ENCODE results near the gene FAM177B.

Gene FAM177B

DNA sequence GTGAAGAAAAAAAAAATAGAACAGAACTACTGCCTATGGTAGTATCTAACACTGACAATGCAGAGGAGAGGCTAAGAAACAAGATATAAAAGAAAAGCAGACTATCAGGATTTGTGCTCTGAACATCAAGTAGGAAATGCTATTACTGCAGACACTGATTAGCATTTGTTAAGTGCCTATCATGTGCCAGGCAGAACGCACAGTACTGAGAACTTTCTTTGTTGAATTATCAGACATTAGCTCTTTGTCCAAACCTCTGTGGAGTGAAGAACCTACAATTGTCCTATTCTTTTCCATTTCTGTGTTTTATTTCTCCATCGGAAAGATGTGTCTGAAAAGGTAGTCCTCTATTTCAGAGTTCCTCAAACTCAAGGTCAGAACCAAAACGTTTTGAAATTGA is 47.4 kb downstream of the FAM177B start:
- Histone ChIP-seq H3K4me3 (ENCODE audit: low read depth, low read length) (no peak overlapping the region), H3K36me3 (no peaks in the 10 kb centered on the region), H3K27ac (no peak overlapping the region), H3K9me3 (ENCODE audit: severe bottlenecking) (no peaks in the 10 kb centered on the region), H3K27me3 (ENCODE audit: insufficient read depth, low read depth, severe bottlenecking) (no peaks in the 10 kb centered on the region)
- TF ChIP-seq, protein P1, sequence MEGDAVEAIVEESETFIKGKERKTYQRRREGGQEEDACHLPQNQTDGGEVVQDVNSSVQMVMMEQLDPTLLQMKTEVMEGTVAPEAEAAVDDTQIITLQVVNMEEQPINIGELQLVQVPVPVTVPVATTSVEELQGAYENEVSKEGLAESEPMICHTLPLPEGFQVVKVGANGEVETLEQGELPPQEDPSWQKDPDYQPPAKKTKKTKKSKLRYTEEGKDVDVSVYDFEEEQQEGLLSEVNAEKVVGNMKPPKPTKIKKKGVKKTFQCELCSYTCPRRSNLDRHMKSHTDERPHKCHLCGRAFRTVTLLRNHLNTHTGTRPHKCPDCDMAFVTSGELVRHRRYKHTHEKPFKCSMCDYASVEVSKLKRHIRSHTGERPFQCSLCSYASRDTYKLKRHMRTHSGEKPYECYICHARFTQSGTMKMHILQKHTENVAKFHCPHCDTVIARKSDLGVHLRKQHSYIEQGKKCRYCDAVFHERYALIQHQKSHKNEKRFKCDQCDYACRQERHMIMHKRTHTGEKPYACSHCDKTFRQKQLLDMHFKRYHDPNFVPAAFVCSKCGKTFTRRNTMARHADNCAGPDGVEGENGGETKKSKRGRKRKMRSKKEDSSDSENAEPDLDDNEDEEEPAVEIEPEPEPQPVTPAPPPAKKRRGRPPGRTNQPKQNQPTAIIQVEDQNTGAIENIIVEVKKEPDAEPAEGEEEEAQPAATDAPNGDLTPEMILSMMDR (IDR thresholded peaks at IDR 0.05; ENCODE audit: low read depth, low read length): no peak
- no peak for DNase-seq

DNA sequence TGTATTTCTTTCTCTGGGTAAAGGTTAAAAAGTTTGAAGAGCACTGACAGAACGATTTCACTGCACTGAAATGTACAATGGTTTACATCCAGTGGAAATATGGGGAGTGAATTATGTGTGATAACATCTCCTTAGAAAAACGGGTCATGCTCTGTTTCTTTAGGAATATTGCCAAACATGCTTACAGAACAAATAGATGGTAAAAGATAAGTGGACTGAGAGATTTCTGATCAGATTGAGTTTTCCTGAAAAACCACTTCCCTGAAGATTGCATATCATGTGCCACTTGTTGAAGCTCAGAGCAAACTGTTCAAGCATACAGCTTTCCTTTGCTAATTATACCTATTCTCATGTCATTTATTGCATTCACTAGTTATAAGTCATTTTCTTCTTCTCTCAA is 47.9 kb downstream of the FAM177B start:
- TF ChIP-seq, protein P1 (IDR thresholded peaks at IDR 0.05; ENCODE audit: low read depth, low read length): no peak
- no peak overlapping the region for H3K27ac ChIP-seq
- H3K36me3 ChIP-seq: no peaks in the 10 kb centered on the region
- H3K9me3 ChIP-seq (ENCODE audit: severe bottlenecking): no peaks in the 10 kb centered on the region
- H3K27me3 ChIP-seq (ENCODE audit: insufficient read depth, low read depth, severe bottlenecking): no peaks in the 10 kb centered on the region
- no peak overlapping the region for H3K4me3 ChIP-seq (ENCODE audit: low read depth, low read length)
- DNase-seq: no peak

DNA sequence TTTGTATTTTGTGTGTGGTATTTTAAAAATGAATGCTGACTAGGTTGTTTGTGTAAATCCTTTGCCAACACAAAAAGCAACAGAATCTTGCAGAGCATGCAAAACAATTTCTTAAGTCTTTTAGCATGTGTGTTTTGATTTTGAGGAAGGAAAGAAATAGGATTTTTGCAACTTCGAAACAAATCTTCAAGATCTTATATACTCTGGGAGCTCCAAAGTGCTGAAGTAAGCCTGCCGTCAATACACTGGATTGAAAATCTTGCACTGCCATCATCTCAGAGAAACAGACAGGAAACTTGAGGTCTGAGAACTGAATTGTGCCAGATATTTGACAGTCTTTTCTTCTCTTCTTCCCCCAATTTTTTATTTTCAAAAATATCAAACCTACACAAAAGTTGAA is 48.5 kb downstream of the FAM177B start:
- Histone ChIP-seq H3K27me3 (ENCODE audit: insufficient read depth, low read depth, severe bottlenecking) (no peaks in the 10 kb centered on the region), H3K36me3 (no peaks in the 10 kb centered on the region), H3K9me3 (ENCODE audit: severe bottlenecking) (no peaks in the 10 kb centered on the region), H3K27ac (no peak overlapping the region), H3K4me3 (ENCODE audit: low read depth, low read length) (no peak overlapping the region)
- TF ChIP-seq, protein P1 (IDR thresholded peaks at IDR 0.05; ENCODE audit: low read depth, low read length): no peak
- DNase-seq: no peak

DNA sequence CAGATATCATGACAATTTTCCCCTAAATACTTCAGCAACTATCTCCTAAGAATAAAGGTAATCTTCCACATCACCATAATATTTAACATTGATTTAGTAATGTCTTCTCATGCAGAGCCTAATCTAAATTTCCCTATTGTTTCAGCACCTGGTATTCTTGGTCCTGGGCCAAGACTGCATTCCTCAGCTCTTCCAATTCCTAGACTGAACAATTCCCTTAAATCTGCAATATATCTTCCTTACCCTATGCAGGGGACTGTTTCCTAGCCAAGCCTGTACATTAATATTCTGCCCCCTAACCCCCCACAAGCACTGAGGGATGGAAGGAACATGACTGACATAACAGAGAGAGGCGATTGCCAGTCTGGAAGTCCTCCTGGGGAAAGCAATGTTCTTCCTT is 49.1 kb downstream of the FAM177B start:
- no peaks in the 10 kb centered on the region for H3K27me3 ChIP-seq (ENCODE audit: insufficient read depth, low read depth, severe bottlenecking)
- TF ChIP-seq, protein P1 (IDR thresholded peaks at IDR 0.05; ENCODE audit: low read depth, low read length): no peak
- H3K27ac ChIP-seq: no peak overlapping the region
- no peaks in the 10 kb centered on the region for H3K36me3 ChIP-seq
- no peaks in the 10 kb centered on the region for H3K9me3 ChIP-seq (ENCODE audit: severe bottlenecking)
- no peak for DNase-seq
- H3K4me3 ChIP-seq (ENCODE audit: low read depth, low read length): no peak overlapping the region

DNA sequence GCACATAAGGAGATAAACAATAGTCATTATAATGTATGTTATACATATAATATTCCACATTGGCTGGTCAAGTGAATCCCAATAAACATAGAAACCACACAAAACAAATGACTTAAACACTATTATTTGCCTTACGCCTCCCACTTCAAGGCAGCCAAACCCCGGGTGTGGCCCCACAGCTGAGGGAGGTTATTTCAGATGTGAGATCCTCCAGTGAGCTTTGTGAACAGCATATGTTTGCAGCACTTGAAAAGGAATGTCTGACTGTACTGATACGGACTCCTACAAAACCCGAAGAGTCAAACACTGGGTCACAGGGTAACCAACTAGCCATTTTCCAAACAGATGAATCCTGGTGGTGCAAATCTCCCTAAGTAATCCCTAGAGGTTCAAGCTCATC is 50.7 kb downstream of the FAM177B start:
- Histone ChIP-seq H3K36me3 (no peaks in the 10 kb centered on the region), H3K9me3 (ENCODE audit: severe bottlenecking) (no peaks in the 10 kb centered on the region), H3K4me3 (ENCODE audit: low read depth, low read length) (no peak overlapping the region), H3K27ac (no peak overlapping the region), H3K27me3 (ENCODE audit: insufficient read depth, low read depth, severe bottlenecking) (no peaks in the 10 kb centered on the region)
- TF ChIP-seq, protein P1 (IDR thresholded peaks at IDR 0.05; ENCODE audit: low read depth, low read length): no peak
- no peak for DNase-seq

DNA sequence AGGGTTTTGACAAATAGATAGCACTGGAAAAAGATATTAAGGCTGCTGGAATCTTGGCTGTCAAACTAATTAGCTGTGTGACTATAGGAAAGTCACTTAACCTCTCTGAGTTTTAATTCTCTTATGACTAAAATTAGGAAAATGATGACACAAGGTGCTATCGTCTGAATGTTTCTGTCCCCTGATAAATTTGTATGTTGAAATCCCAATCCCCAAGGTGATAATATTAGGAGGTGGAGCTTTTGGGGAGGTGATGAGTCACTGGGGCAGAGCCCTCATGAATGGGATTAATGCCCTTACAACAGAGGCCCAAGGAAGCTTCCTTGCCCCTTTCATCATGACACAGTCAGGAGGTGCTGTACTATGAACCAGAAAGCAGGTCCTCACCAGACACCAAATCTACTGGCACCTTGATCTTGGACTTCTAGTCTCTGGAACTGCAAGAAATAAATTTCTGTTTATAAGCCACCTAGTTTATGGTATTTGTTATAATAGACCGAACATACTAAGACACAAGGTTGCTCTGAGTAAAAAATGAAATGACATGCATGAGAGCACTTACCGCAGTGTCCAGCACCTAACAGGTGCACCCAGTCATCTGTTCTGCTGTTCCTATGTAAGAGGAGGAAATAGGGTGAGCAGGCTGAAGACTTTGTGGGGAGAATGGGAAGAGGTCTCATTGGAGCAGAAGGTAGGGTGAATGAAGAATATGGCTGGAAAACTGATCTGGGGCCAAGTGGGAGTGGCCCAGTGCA is 51.6 kb downstream of the FAM177B start:
- DNase-seq: no peak
- H3K27me3 ChIP-seq (ENCODE audit: insufficient read depth, low read depth, severe bottlenecking): no peaks in the 10 kb centered on the region

More for the DNA sequence above, 51.6 kb downstream of the FAM177B start:
- TF ChIP-seq, protein P1 (IDR thresholded peaks at IDR 0.05; ENCODE audit: low read depth, low read length): no peak
- H3K9me3 ChIP-seq (ENCODE audit: severe bottlenecking): no peaks in the 10 kb centered on the region
- H3K36me3 ChIP-seq: no peaks in the 10 kb centered on the region
- no peak overlapping the region for H3K27ac ChIP-seq
- H3K4me3 ChIP-seq (ENCODE audit: low read depth, low read length): no peak overlapping the region

All from WERI-Rb-1 (cell line).